Coronary artery (tissue), 2 donors: ENCODE results near the gene NT5DC4.
A peak's percentile ranks its signal among the peaks of the same experiment; 100 is the strongest.
"Not testable (repeated sequence)": the region's sequence is repeated elsewhere in the genome, so short reads cannot be mapped to it uniquely, and the experiment has no call there.

Source experiments
- DNase-seq: peaks from one replicate; pipeline ENCODE4 v3.0.0-alpha.2; 2017; ENCODE audit warnings: low spot score
- H3K27ac ChIP-seq, 2 donors: fragments of 200-600 bp; sonication (generic); one replicate each; pipeline ENCODE4 v1.5.1; 2016 to 2019
- H3K4me3 ChIP-seq: fragments of 200-600 bp; sonication (generic); 2 replicates; pipeline ENCODE4 v1.5.1; 2016; ENCODE audit warnings: mild to moderate bottlenecking, moderate library complexity
- TF ChIP-seq, protein P1 (sequence below): fragments of 200-600 bp; sonication (generic); IDR thresholded peaks from one replicate; pipeline ENCODE4 v1.5.1; 2019; ENCODE audit warnings: antibody characterized with exemption

The NT5DC4 gene

DNA sequence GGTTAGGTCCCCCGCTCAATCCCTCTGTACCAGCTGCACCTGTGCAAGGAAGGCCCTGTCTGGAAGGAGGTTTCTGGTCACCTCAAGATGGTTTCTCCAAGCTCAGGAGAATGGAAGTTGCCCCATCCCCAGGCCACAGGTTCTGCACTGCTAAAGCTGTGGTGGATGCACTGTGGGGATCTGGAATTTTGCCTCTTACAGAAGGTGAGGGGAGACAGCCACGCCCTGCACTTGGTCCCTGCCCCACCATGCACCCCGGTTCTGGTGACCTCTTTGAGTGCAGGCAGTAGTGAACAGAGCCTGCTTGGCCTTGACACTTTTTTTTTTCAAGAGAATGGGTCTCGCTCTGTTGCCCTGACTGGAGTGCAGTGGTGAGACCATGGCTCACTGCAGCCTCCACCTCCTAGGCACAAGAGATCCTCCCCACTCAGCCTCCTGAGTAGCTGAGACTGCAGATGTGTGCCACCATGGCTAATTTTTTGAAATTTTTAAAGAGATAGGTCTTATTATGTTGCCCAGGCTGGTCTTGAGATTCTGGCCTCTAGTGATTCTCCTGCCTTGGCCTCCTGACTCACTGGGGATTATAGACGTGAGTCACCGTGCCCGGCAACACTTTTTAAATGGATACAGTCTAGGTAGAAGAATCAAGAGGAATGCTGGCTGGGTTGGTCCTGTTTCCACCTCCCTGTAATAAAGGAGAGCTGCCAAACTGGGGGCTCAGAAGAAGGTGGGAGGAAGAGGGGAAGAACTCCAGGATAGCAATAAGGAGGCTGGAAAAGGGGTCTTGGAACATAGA is 5.8 kb upstream of the NT5DC4 start:
- TF ChIP-seq, protein P1, sequence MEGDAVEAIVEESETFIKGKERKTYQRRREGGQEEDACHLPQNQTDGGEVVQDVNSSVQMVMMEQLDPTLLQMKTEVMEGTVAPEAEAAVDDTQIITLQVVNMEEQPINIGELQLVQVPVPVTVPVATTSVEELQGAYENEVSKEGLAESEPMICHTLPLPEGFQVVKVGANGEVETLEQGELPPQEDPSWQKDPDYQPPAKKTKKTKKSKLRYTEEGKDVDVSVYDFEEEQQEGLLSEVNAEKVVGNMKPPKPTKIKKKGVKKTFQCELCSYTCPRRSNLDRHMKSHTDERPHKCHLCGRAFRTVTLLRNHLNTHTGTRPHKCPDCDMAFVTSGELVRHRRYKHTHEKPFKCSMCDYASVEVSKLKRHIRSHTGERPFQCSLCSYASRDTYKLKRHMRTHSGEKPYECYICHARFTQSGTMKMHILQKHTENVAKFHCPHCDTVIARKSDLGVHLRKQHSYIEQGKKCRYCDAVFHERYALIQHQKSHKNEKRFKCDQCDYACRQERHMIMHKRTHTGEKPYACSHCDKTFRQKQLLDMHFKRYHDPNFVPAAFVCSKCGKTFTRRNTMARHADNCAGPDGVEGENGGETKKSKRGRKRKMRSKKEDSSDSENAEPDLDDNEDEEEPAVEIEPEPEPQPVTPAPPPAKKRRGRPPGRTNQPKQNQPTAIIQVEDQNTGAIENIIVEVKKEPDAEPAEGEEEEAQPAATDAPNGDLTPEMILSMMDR: no peak
- DNase-seq: no peak
- no peak overlapping the region for H3K4me3 ChIP-seq
- no peak overlapping the region for H3K27ac ChIP-seq

DNA sequence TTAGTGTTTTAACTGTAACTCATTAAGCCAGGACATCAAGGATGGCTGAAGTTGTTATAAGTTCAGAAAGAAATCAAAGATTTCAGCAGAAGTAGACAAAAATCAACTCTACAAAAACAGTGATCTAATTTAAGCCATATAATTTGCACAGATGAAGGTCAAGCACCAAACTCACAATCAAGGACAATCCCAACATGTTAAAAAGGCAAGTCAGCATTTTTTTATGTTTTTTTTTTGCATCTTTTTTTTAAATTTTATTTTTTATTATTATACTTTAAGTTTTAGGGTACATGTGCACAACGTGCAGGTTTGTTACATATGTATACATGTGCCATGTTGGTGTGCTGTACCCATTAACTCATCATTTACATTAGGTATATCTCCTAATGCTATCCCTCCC is 4.7 kb upstream of the NT5DC4 start:
- not testable (repeated sequence) for DNase-seq, H3K4me3 ChIP-seq, H3K27ac ChIP-seq

GRCh38 chr2:112716826-112717352 is 3.9 kb upstream of the NT5DC4 start:
- not testable (repeated sequence) for DNase-seq, H3K27ac ChIP-seq, H3K4me3 ChIP-seq

- no peak for DNase-seq
- TF ChIP-seq, protein P1: no peak
- H3K27ac ChIP-seq: no peak overlapping the region
- H3K4me3 ChIP-seq: no peak overlapping the region
These were observed 1.9 kb upstream of the NT5DC4 start for GRCh38 chr2:112718863-112719370.

GRCh38 chr2:112721819-112722522 is 1.2 kb downstream of the NT5DC4 start:
- peak; percentile 50 for DNase-seq
- Histone ChIP-seq H3K27ac (no peak overlapping the region), H3K4me3 (no peak overlapping the region)
- TF ChIP-seq, protein P1: no peak

DNA sequence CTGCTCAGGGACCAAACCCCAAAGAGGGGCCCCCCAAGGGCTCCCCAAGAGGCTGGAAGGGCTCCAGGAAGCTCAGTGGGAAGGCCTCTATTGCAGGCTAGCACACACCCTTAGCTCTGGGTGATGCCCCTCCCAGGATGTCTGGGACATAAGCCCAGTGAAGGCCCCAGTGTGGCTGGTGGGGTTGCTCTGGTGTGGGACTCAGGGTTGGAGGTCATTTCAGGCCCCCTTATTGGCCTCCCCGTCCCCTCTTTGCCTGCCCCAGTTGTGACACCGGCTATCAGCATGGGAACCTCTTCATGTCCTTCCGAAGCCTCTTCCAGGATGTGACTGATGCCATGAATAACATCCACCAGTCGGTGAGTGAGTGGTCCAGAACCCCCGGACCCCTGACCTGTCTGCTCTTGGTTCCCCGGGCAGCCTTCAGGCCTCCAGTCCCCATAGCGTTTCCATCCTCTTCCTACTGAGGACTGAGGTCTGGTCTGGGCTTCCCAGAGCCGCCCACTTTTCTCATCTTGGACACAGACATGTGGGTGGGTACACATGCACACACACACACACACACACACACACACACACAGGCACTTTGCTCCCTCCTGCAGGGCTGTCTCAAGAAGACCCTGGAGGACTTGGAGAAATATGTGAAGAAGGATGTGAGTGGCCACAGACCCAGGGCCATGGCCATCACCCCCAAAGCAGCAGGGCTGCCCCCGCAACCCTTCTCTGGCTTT is 2.2 kb downstream of the NT5DC4 start:
- TF ChIP-seq, protein P1: no peak
- DNase-seq: peak; percentile 68
- Histone ChIP-seq H3K4me3 (no peak overlapping the region), H3K27ac (no peak overlapping the region)

DNA sequence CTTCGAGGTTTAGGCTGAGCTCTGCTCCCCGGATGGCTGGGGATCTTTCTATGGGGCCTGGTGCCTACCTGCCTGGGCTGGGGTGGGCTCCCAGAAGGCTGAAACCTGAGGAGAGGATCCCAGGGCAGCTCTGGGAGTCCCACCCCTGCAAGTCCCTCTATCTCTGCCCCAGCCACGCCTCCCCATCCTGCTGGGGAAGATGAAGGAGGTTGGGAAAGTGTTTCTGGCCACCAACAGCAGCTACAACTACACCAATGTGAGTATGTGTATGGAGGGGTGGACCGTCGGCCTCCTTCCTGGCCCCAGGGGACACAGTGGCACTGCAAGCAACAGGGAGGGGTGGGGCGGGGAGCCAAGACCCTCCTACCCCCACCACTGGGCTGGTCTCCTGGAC is 2.7 kb downstream of the NT5DC4 start:
- Histone ChIP-seq H3K27ac (no peak overlapping the region), H3K4me3 (no peak overlapping the region)
- TF ChIP-seq, protein P1: no peak
- DNase-seq: peak; percentile 69
